IPS-NIHi7 (cell line): ENCODE measurements around the gene RABIF.

Experiments
- DNase-seq: peaks from one replicate; pipeline ENCODE4 v3.0.0; 2012; ENCODE audit warnings: mixed read lengths; ENCODE audit errors: extremely low spot score

Gene RABIF

GRCh38 chr1:202873026-202873425 is 15.9 kb downstream of the RABIF start:
- DNase-seq = no peak

- no peak for DNase-seq
These were observed 17.6 kb downstream of the RABIF start for GRCh38 chr1:202871367-202871766.

- DNase-seq = no peak
These were observed 26.0 kb downstream of the RABIF start for GRCh38 chr1:202862679-202863560.

- peak; percentile 98 for DNase-seq
These were observed 27.4 kb downstream of the RABIF start for GRCh38 chr1:202861420-202862132.

- DNase-seq = peak; percentile 85
These were observed 28.1 kb downstream of the RABIF start for GRCh38 chr1:202860744-202861419.

GRCh38 chr1:202858789-202859414 is 30.0 kb downstream of the RABIF start:
- DNase-seq = no peak

- no peak for DNase-seq
These were observed 30.6 kb downstream of the RABIF start for GRCh38 chr1:202858331-202858730.

GRCh38 chr1:202857136-202857610 is 31.8 kb downstream of the RABIF start:
- DNase-seq = no peak

- no peak for DNase-seq
These were observed 32.9 kb downstream of the RABIF start for GRCh38 chr1:202856014-202856413.

GRCh38 chr1:202854787-202855186 is 34.2 kb downstream of the RABIF start:
- no peak for DNase-seq

GRCh38 chr1:202852163-202852904 is 36.6 kb downstream of the RABIF start:
- peak; percentile 89 for DNase-seq

- no peak for DNase-seq
These were observed 38.2 kb downstream of the RABIF start for GRCh38 chr1:202850593-202851362.

- DNase-seq = no peak
These were observed 40.8 kb downstream of the RABIF start for GRCh38 chr1:202848191-202848542.

GRCh38 chr1:202844935-202845334 is 44.0 kb downstream of the RABIF start:
- peak; percentile 48 for DNase-seq

GRCh38 chr1:202844259-202844658 is 44.7 kb downstream of the RABIF start:
- DNase-seq = no peak

GRCh38 chr1:202843081-202843480 is 45.9 kb downstream of the RABIF start:
- no peak for DNase-seq

- no peak for DNase-seq
These were observed 51.1 kb downstream of the RABIF start for GRCh38 chr1:202837746-202838262.

GRCh38 chr1:202836623-202837403 is 52.1 kb downstream of the RABIF start:
- DNase-seq = no peak

- peak; percentile 62 for DNase-seq
These were observed 53.3 kb downstream of the RABIF start for GRCh38 chr1:202835548-202836072.
